ENCODE measurements around the gene CUBN.
"Not testable (repeated sequence)": the region's sequence is repeated elsewhere in the genome, so short reads cannot be mapped to it uniquely, and the experiment has no call there.

The CUBN gene

GRCh38 chr10:17029581-17030271, 99.9 kb downstream of the CUBN start:
- peak overlapping the region; percentile 59 for H3K4me3 Mint-ChIP-seq
- H3K4me1 Mint-ChIP-seq, result peaks cover 57% of the 10 kb centered on the region
- peak overlapping the region; percentile 90 for H3K27ac Mint-ChIP-seq
- ATAC-seq, result peak; percentile 43
- DNase-seq (ENCODE audit: low spot score in 2 of 2), result peak; percentile 54 to 87
- peaks cover 15% of the 10 kb centered on the region for H3K36me3 Mint-ChIP-seq
- no peaks in the 10 kb centered on the region for H3K9me3 Mint-ChIP-seq

- no peak for DNase-seq (ENCODE audit: low spot score in 2 of 2)
- Mint-ChIP-seq H3K4me1 (peaks cover 62% of the 10 kb centered on the region), H3K27ac (peak overlapping the region; percentile 90), H3K9me3 (no peaks in the 10 kb centered on the region), H3K36me3 (peaks cover 15% of the 10 kb centered on the region), H3K4me3 (peak overlapping the region; percentile 59)
- no peak for ATAC-seq
These were observed 100.4 kb downstream of the CUBN start for GRCh38 chr10:17029239-17029580.

- peaks cover 15% of the 10 kb centered on the region for H3K36me3 Mint-ChIP-seq
- H3K4me1 Mint-ChIP-seq, result peaks cover 59% of the 10 kb centered on the region
- DNase-seq (ENCODE audit: low spot score in 2 of 2), result no peak
- ATAC-seq, result no peak
- peak overlapping the region; percentile 59 for H3K4me3 Mint-ChIP-seq
- H3K9me3 Mint-ChIP-seq, result no peaks in the 10 kb centered on the region
- peak overlapping the region; percentile 90 for H3K27ac Mint-ChIP-seq
These were observed 100.8 kb downstream of the CUBN start for GRCh38 chr10:17028798-17029197.

- ATAC-seq, result peak; percentile 79
- no peaks in the 10 kb centered on the region for H3K9me3 Mint-ChIP-seq
- H3K4me1 Mint-ChIP-seq, result peaks cover 52% of the 10 kb centered on the region
- peak; percentile 45 to 83 for DNase-seq (ENCODE audit: low spot score in 2 of 2)
- H3K27ac Mint-ChIP-seq, result peak overlapping the region; percentile 85
- peaks cover 23% of the 10 kb centered on the region for H3K36me3 Mint-ChIP-seq
- H3K4me3 Mint-ChIP-seq, result peak overlapping the region; percentile 39
These were observed 102.7 kb downstream of the CUBN start for GRCh38 chr10:17026686-17027485.

GRCh38 chr10:17025444-17026295, 103.9 kb downstream of the CUBN start:
- ATAC-seq (peak; percentile 72), DNase-seq (ENCODE audit: low spot score in 2 of 2) (peak; percentile 58 to 89)
- peaks cover 23% of the 10 kb centered on the region for H3K36me3 Mint-ChIP-seq
- H3K9me3 Mint-ChIP-seq, result no peaks in the 10 kb centered on the region
- H3K4me3 Mint-ChIP-seq, result peak overlapping the region; percentile 39
- peak overlapping the region; percentile 85 for H3K27ac Mint-ChIP-seq
- H3K4me1 Mint-ChIP-seq, result peaks cover 48% of the 10 kb centered on the region

GRCh38 chr10:17024461-17024860, 105.2 kb downstream of the CUBN start:
- Mint-ChIP-seq H3K4me3 (peak overlapping the region; percentile 27), H3K36me3 (peaks cover 23% of the 10 kb centered on the region), H3K4me1 (peaks cover 45% of the 10 kb centered on the region), H3K9me3 (no peaks in the 10 kb centered on the region), H3K27ac (peak overlapping the region; percentile 85)
- DNase-seq (ENCODE audit: low spot score in 2 of 2) (peak in 1 of 2 donors; percentile 53), ATAC-seq (no peak)

GRCh38 chr10:17023386-17024298, 106.0 kb downstream of the CUBN start:
- Mint-ChIP-seq H3K36me3 (peaks cover 23% of the 10 kb centered on the region), H3K27ac (peak overlapping the region; percentile 85), H3K4me1 (peaks cover 39% of the 10 kb centered on the region), H3K4me3 (peak overlapping the region; percentile 27), H3K9me3 (no peaks in the 10 kb centered on the region)
- ATAC-seq, result peak; percentile 84
- DNase-seq (ENCODE audit: low spot score in 2 of 2), result peak; percentile 43 to 85

GRCh38 chr10:17022896-17023295, 106.7 kb downstream of the CUBN start:
- no peaks in the 10 kb centered on the region for H3K9me3 Mint-ChIP-seq
- H3K4me3 Mint-ChIP-seq, result peak overlapping the region; percentile 27
- DNase-seq (ENCODE audit: low spot score in 2 of 2) (peak in 1 of 2 donors; percentile 44), ATAC-seq (no peak)
- peaks cover 34% of the 10 kb centered on the region for H3K4me1 Mint-ChIP-seq
- H3K27ac Mint-ChIP-seq, result peak overlapping the region; percentile 85
- peaks cover 23% of the 10 kb centered on the region for H3K36me3 Mint-ChIP-seq

GRCh38 chr10:17022466-17022825, 107.2 kb downstream of the CUBN start:
- Mint-ChIP-seq H3K9me3 (no peaks in the 10 kb centered on the region), H3K4me3 (no peak overlapping the region), H3K4me1 (peaks cover 33% of the 10 kb centered on the region), H3K27ac (peak overlapping the region; percentile 85), H3K36me3 (peaks cover 23% of the 10 kb centered on the region)
- ATAC-seq, result no peak
- peak in 1 of 2 donors; percentile 41 for DNase-seq (ENCODE audit: low spot score in 2 of 2)

- H3K4me3 Mint-ChIP-seq, result no peak overlapping the region
- peaks cover 20% of the 10 kb centered on the region for H3K36me3 Mint-ChIP-seq
- DNase-seq (ENCODE audit: low spot score in 2 of 2) (peak in 1 of 2 donors; percentile 37), ATAC-seq (no peak)
- H3K27ac Mint-ChIP-seq, result no peak overlapping the region
- no peaks in the 10 kb centered on the region for H3K9me3 Mint-ChIP-seq
- H3K4me1 Mint-ChIP-seq, result peaks cover 27% of the 10 kb centered on the region
These were observed 107.8 kb downstream of the CUBN start for GRCh38 chr10:17021656-17022465.

GRCh38 chr10:17019696-17020095, 109.9 kb downstream of the CUBN start:
- H3K27ac Mint-ChIP-seq, result no peak overlapping the region
- DNase-seq (ENCODE audit: low spot score in 2 of 2), result peak in 1 of 2 donors; percentile 43
- no peak for ATAC-seq
- no peak overlapping the region for H3K4me3 Mint-ChIP-seq
- H3K36me3 Mint-ChIP-seq, result peaks cover 8% of the 10 kb centered on the region
- H3K9me3 Mint-ChIP-seq, result no peaks in the 10 kb centered on the region
- H3K4me1 Mint-ChIP-seq, result peaks cover 15% of the 10 kb centered on the region

- Mint-ChIP-seq H3K27ac (peak overlapping the region; percentile 62), H3K4me1 (peaks cover 13% of the 10 kb centered on the region)
- not testable (repeated sequence) for ATAC-seq; H3K9me3 Mint-ChIP-seq; DNase-seq (ENCODE audit: low spot score in 2 of 2); H3K36me3 Mint-ChIP-seq; H3K4me3 Mint-ChIP-seq
These were observed 116.3 kb downstream of the CUBN start for GRCh38 chr10:17013131-17013983.

- H3K9me3 Mint-ChIP-seq; DNase-seq (ENCODE audit: low spot score in 2 of 2); H3K4me3 Mint-ChIP-seq; ATAC-seq; H3K36me3 Mint-ChIP-seq: not testable (repeated sequence)
- Mint-ChIP-seq H3K27ac (peak overlapping the region; percentile 62), H3K4me1 (peaks cover 13% of the 10 kb centered on the region)
These were observed 116.9 kb downstream of the CUBN start for GRCh38 chr10:17012731-17013130.

Data from stimulated activated effector memory CD8-positive, alpha-beta T cell treated with anti-CD3 and anti-CD28 coated beads, Interleukin-12 subunit alpha, Interleukin-12 subunit beta, amount 100 ng/mL, for 72 hours (primary cell).